Transverse colon (tissue), 4 donors: Measurements from ENCODE around the gene TGM3. TPM values are rescaled to one million over a fixed set of nuclear protein-coding genes. Genes with fewer than 3 reads are reported as not detected.
A peak's percentile ranks its signal among the peaks of the same experiment; 100 is the strongest.

Experiments used
- DNase-seq: peaks from one replicate; pipeline ENCODE4 v3.0.0-alpha.2; 2019
- H3K27ac ChIP-seq, 4 donors: fragments of 200-600 bp; sonication (generic); 2 replicates each; pipeline ENCODE4 v1.5.1; 2016 to 2018; ENCODE audit warnings: inconsistent platforms in 4 of 4
- H3K27me3 ChIP-seq: fragments of 200-600 bp; sonication (generic); 2 replicates; pipeline ENCODE4 v1.5.1; 2017; ENCODE audit warnings: inconsistent platforms
- H3K36me3 ChIP-seq, 4 donors: fragments of 200-600 bp; sonication (generic); 2 replicates each; pipeline ENCODE4 v1.5.1; 2017 to 2019; ENCODE audit warnings: inconsistent platforms in 4 of 4
- H3K4me1 ChIP-seq, 4 donors: fragments of 200-600 bp; sonication (generic); 2 replicates each; pipeline ENCODE4 v1.5.1; 2017 to 2020; ENCODE audit warnings: inconsistent platforms in 4 of 4
- H3K4me3 ChIP-seq, 4 donors: fragments of 200-600 bp; sonication (generic); 1 replicate in 1 of 4; 2 replicates in 3 of 4; pipeline versions ENCODE4 v1.5.1 to v1.6.1; 2017 to 2019; ENCODE audit warnings: inconsistent platforms in 4 of 4
- H3K9me3 ChIP-seq, 2 donors: fragments of 200-600 bp; sonication (generic); 2 replicates each; pipeline ENCODE4 v1.5.1; 2017 to 2019; ENCODE audit warnings: inconsistent platforms in 2 of 2
- EP300 ChIP-seq: sonication (generic); formaldehyde crosslinking; IDR thresholded peaks from one replicate; pipeline ENCODE4 v1.6.1; 2017; ENCODE audit warnings: antibody characterized with exemption, low read depth
- POLR2A ChIP-seq: fragments of 450-650 bp; IDR thresholded peaks from one replicate; pipeline ENCODE4 v1.6.1; 2016; ENCODE audit warnings: antibody characterized with exemption, mild to moderate bottlenecking, moderate library complexity
- POLR2AphosphoS5 ChIP-seq, 3 donors: sonication (generic); formaldehyde crosslinking; IDR thresholded peaks; one replicate each; pipeline ENCODE4 v1.6.1; 2016; ENCODE audit warnings: antibody characterized with exemption in 3 of 3
- WGBS, 2 donors: methylation state at CpG; one replicate each; pipeline ENCODE4 v1.1.5; 2018; ENCODE audit warnings: low coverage in 1 of 2; 5-methylcytosine and 5-hydroxymethylcytosine counted together
- in situ Hi-C, 4 donors: fragments of 200-750 bp; cut with MboI; loops; one replicate each; pipeline versions ENCODE4 v1.15.0 to v1.15.1; 2017; ENCODE audit warnings: low sequenced_read_pairs in 3 of 4, low pct_ligation_motif_present in 1 of 4, low pct_unique_long_range_greater_than_20kb in 1 of 4
- intact Hi-C: fragments of 100-400 bp; cut with DNase I; formaldehyde crosslinking; loops from one replicate; pipeline ENCODE4 v1.15.1; 2023; ENCODE audit warnings: low total_unique reads
- total RNA-seq, 4 donors: library from RNA; depleted of rRNA; stranded (reverse); fragments of >200 nt; gene quantifications; one replicate each; pipeline ENCODE4 v1.1.0, GENCODE V29; 2016
- TF ChIP-seq, protein P1 (sequence below), 5 experiments: fragments of 200-600 bp in 3 of 5; fragments of 450-650 bp in 2 of 5; sonication (generic) in 3 of 5; IDR thresholded peaks; 1 replicate in 2 of 5; 2 replicates in 3 of 5; pipeline ENCODE4 v1.5.1; 2016 to 2017; ENCODE audit warnings: antibody characterized with exemption in 5 of 5, inconsistent platforms in 3 of 5, mild to moderate bottlenecking in 2 of 5, moderate library complexity in 1 of 5

The TGM3 gene
- total RNA-seq, 4 donors from 2014 or later, result 0.14 TPM; not detected in 3

DNA sequence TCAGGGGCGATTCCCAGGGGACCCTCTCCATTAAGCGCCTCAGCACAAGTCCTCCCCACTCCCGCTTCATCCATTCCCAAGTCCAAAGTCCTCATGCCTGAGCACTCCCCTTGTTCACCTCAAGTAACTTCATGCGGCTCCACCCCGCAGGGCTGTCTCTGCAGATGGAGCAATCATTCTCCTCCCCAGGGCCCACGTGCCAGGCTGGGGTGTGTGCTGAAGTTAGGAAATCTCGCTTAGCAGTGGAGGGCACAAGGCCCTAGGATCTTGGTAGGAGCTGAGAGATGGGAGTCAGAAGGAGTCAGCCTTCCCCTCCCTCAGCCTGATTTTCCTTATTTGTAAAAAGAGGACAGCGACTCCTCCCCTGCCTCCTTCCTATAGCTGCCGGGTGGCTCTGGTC lies 3.5 kb downstream of the TGM3 start:
- Histone ChIP-seq H3K4me3 (no peak overlapping the region), H3K4me1 (peaks cover 0 to 9% (median 5%) of the 10 kb centered on the region in 4 donors), H3K36me3 (no peaks in the 10 kb centered on the region), H3K27ac (no peak overlapping the region), H3K9me3 (no peaks in the 10 kb centered on the region), H3K27me3 (no peaks in the 10 kb centered on the region)
- TF ChIP-seq, protein P1, sequence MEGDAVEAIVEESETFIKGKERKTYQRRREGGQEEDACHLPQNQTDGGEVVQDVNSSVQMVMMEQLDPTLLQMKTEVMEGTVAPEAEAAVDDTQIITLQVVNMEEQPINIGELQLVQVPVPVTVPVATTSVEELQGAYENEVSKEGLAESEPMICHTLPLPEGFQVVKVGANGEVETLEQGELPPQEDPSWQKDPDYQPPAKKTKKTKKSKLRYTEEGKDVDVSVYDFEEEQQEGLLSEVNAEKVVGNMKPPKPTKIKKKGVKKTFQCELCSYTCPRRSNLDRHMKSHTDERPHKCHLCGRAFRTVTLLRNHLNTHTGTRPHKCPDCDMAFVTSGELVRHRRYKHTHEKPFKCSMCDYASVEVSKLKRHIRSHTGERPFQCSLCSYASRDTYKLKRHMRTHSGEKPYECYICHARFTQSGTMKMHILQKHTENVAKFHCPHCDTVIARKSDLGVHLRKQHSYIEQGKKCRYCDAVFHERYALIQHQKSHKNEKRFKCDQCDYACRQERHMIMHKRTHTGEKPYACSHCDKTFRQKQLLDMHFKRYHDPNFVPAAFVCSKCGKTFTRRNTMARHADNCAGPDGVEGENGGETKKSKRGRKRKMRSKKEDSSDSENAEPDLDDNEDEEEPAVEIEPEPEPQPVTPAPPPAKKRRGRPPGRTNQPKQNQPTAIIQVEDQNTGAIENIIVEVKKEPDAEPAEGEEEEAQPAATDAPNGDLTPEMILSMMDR (IDR thresholded peaks at IDR 0.05), result no peak
- TF ChIP-seq POLR2AphosphoS5 (IDR thresholded peaks at IDR 0.05), result no peak
- no peak for TF ChIP-seq EP300
- intact Hi-C loops (no loop called here), in situ Hi-C loops (no loop called here)
- WGBS, 2 donors, result 30 to 34% methylated on average over 2 to 9 of the region's 9 CpGs
- DNase-seq, result peak; percentile 70

DNA sequence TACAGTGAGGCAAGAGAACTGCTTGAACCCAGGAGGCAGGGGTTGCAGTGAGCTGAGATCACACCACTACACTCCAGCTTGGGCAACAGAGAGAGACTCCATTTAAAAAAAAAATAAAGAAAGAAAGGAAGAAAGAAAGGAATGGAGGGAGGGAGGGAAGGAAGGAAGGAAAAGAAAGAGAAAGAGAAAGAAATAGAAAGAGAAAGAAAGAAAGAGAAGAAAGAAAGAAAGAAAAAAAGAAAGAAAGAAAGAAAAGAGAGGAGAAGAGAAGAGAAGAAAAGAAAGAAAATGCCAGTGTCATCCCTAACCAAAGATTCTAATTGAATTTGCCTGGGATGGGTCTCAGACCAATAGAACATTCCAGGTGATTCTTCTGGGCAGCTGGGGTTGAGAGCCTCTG lies 4.2 kb downstream of the TGM3 start:
- intact Hi-C loops (no loop called here), in situ Hi-C loops (no loop called here)
- Histone ChIP-seq H3K9me3 (no peaks in the 10 kb centered on the region), H3K36me3 (no peaks in the 10 kb centered on the region), H3K27me3 (no peaks in the 10 kb centered on the region), H3K27ac (no peak overlapping the region), H3K4me3 (no peak overlapping the region), H3K4me1 (peaks cover 0 to 9% (median 5%) of the 10 kb centered on the region in 4 donors)
- no peak for DNase-seq
- TF ChIP-seq POLR2A (no peak), EP300 (no peak), POLR2AphosphoS5 (IDR thresholded peaks at IDR 0.05) (no peak)
- TF ChIP-seq, protein P1 (IDR thresholded peaks at IDR 0.05), result no peak

DNA sequence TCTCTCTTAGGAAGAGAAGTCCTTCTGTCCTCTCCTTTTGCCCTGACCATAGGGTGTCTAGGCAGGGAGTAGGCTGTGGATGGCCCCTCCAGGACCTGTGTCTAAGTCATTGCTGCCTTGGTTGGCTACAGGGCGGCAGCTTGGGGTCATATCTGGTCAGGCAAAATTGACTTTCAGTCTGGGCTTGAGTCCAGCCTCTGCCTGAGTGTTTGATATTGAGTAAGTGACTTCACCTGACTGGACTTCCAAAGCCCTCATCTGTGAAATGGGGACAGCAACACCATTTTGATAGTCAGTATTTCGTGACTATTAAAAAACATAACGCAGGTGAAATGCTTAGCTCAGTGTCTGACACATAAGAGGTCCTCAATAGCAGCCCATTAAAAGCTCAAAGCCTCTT lies 4.6 kb downstream of the TGM3 start:
- intact Hi-C loops, result no loop called here
- Histone ChIP-seq H3K9me3 (no peaks in the 10 kb centered on the region), H3K27ac (no peak overlapping the region), H3K4me1 (peaks cover 0 to 11% (median 5%) of the 10 kb centered on the region in 4 donors), H3K27me3 (no peaks in the 10 kb centered on the region), H3K4me3 (no peak overlapping the region), H3K36me3 (no peaks in the 10 kb centered on the region)
- in situ Hi-C loops, result no loop called here
- DNase-seq, result no peak
- WGBS, 2 donors, result 82% methylated on average over 3 of the region's 3 CpGs; no CpG with 5 or more reads in 1 of the 2 donors
- TF ChIP-seq, protein P1 (IDR thresholded peaks at IDR 0.05), result no peak
- no peak for TF ChIP-seq EP300
- no peak for TF ChIP-seq POLR2AphosphoS5 (IDR thresholded peaks at IDR 0.05)
- no peak for TF ChIP-seq POLR2A

DNA sequence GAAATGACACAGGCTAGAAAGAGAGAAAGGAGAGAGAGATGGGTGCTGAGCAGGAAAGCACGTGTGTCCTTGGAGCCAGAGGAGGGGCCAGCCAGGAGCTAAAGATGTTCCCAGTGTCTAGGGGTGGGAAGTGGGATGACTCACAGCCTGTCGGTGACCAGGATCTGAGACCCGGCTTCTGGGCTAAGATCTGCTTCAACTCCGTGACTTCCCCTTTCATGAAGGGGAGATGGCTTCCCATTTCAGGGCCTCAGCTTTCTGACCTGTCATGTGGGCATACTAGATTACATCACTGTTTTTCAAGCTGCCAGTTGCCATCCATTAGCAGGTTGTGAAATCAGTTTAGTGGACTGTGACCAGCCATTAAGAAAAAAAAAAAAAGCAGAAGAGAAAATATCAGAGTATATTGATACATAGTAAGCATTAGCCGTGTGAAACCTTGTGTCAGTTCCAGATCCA lies 5.4 kb downstream of the TGM3 start:
- Histone ChIP-seq H3K27ac (no peak overlapping the region), H3K36me3 (no peaks in the 10 kb centered on the region), H3K9me3 (no peaks in the 10 kb centered on the region), H3K4me1 (peaks cover 0 to 15% (median 5%) of the 10 kb centered on the region in 4 donors), H3K4me3 (no peak overlapping the region), H3K27me3 (no peaks in the 10 kb centered on the region)
- in situ Hi-C loops, result no loop called here
- peak; percentile 35 for DNase-seq
- 59 to 83% methylated on average over 1 to 5 of the region's 5 CpGs for WGBS, 2 donors
- intact Hi-C loops, result no loop called here
- TF ChIP-seq POLR2AphosphoS5 (IDR thresholded peaks at IDR 0.05), result no peak
- TF ChIP-seq EP300, result no peak
- TF ChIP-seq, protein P1 (IDR thresholded peaks at IDR 0.05), result no peak
- no peak for TF ChIP-seq POLR2A
